ENCODE measurements around the gene FBXL17.

DNA sequence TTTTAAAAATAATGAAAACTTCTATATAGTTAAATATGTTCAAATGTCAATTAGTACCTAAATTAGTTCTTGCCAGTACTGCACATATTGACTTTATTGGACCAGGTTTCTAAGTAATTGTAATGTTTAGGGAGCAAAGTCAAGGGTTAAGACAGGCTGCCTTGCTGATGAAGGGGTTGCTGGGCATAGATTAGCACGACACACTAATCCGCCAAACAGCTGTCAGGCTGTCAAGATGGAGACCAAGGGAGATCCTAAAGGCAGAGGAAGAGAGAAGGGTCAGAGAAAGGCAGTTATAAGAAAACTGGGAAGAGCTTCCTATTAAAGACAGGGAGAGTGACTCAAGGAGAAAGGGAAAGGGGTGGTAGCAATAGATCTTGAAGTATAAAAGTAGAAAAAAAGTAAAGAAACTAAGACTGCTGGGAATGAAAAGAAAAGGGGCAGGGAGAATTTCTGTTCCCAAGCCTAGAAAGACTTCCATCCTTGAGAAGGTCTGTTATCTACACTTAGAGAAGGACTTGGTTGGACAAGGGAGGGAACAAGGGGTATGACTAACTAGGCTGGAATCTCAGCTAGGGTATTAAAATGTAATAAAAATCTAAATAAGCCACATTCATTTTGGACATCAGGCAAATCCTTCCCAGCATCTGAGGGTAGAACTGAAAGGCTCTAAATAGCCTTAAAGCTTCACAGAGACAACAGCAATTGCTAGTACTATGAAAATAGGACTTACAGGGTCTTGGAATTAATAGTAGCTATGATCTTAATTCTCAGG is 188.7 kb downstream of the FBXL17 start:
- TF ChIP-seq EZH2phosphoT487 (IDR thresholded peaks at IDR 0.05; ENCODE audit: insufficient read depth, low read depth) (no peak), EZH2 (IDR thresholded peaks at IDR 0.05; ENCODE audit: insufficient read depth, poor library complexity, severe bottlenecking) (no peak)

Measured in GM23248 (cell line).